ENCODE data around the gene CCT8L2. TPM values are rescaled to one million over a fixed set of nuclear protein-coding genes. Genes with fewer than 3 reads are reported as not detected.

Gene CCT8L2, protein sequence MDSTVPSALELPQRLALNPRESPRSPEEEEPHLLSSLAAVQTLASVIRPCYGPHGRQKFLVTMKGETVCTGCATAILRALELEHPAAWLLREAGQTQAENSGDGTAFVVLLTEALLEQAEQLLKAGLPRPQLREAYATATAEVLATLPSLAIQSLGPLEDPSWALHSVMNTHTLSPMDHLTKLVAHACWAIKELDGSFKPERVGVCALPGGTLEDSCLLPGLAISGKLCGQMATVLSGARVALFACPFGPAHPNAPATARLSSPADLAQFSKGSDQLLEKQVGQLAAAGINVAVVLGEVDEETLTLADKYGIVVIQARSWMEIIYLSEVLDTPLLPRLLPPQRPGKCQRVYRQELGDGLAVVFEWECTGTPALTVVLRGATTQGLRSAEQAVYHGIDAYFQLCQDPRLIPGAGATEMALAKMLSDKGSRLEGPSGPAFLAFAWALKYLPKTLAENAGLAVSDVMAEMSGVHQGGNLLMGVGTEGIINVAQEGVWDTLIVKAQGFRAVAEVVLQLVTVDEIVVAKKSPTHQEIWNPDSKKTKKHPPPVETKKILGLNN
- not detected for total RNA-seq

DNA sequence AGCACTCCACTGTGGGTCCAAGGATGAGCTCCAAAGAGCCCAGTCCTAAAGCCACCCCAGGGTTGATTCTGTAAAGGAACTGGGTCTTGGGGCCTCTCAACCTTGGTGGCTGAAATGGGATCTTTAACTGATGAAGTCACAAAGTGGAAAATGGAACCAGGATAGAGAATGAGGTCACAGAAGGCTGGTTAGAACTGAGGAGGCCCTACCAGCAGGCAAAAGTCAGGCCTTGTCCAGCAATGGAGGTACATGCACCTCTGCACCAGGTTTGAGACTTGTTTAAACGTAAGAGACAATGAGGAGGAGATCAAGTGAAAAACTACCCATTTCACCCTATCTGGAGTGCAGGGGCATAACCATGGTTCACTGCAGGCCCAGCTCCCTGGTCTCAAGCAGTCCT is at the start of gene CCT8L2:
CCT8L2 (minus strand) TSS at position 101 of the 400 bp plus-strand sequence. CDS start 260 bp downstream, outside the sequence.

Other genes starting within 250 kb of the CCT8L2 start
- gene XKR3, start 232.6 kb upstream of the CCT8L2 start, total RNA-seq: not detected